Neutrophil (primary cell): ENCODE results near the gene OR4D9.
A peak's percentile ranks its signal among the peaks of the same experiment; 100 is the strongest.

ENCODE experiments used
- H3K27ac ChIP-seq: fragments of 200-600 bp; sonication (generic); 2 replicates; pipeline ENCODE4 v1.5.1; 2016; ENCODE audit warnings: mild to moderate bottlenecking, moderate library complexity
- H3K27me3 ChIP-seq: fragments of 200-600 bp; sonication (generic); 2 replicates; pipeline ENCODE4 v1.6.0; 2016; ENCODE audit warnings: mild to moderate bottlenecking
- H3K36me3 ChIP-seq: fragments of 200-600 bp; sonication (generic); 2 replicates; pipeline ENCODE4 v1.5.1; 2017
- H3K4me1 ChIP-seq, 2 experiments: fragments of 200-600 bp in 1 of 2; sonication (generic) in 1 of 2; 1 replicate in 1 of 2; 2 replicates in 1 of 2; pipeline versions ENCODE4 v1.5.1 to v1.6.1; 2013 to 2016; ENCODE audit warnings: low read depth in 1 of 2, low read length in 1 of 2, mild to moderate bottlenecking in 1 of 2, moderate library complexity in 1 of 2; ENCODE audit not compliant: control insufficient read depth in 1 of 2, insufficient read depth in 1 of 2
- H3K4me3 ChIP-seq, 2 experiments: fragments of 200-600 bp in 1 of 2; sonication (generic) in 1 of 2; 1 replicate in 1 of 2; 2 replicates in 1 of 2; pipeline ENCODE4 v1.5.1; 2013 to 2016; ENCODE audit warnings: low read depth in 1 of 2, low read length in 1 of 2, mild to moderate bottlenecking in 1 of 2, moderate library complexity in 1 of 2
- H3K9me3 ChIP-seq: fragments of 200-600 bp; sonication (generic); 2 replicates; pipeline ENCODE4 v1.5.1; 2016
- TF ChIP-seq, protein P1 (sequence below): fragments of 200-600 bp; sonication (generic); IDR thresholded peaks from 2 replicates; pipeline ENCODE4 v1.5.1; 2016; ENCODE audit warnings: antibody characterized with exemption

The OR4D9 gene

DNA sequence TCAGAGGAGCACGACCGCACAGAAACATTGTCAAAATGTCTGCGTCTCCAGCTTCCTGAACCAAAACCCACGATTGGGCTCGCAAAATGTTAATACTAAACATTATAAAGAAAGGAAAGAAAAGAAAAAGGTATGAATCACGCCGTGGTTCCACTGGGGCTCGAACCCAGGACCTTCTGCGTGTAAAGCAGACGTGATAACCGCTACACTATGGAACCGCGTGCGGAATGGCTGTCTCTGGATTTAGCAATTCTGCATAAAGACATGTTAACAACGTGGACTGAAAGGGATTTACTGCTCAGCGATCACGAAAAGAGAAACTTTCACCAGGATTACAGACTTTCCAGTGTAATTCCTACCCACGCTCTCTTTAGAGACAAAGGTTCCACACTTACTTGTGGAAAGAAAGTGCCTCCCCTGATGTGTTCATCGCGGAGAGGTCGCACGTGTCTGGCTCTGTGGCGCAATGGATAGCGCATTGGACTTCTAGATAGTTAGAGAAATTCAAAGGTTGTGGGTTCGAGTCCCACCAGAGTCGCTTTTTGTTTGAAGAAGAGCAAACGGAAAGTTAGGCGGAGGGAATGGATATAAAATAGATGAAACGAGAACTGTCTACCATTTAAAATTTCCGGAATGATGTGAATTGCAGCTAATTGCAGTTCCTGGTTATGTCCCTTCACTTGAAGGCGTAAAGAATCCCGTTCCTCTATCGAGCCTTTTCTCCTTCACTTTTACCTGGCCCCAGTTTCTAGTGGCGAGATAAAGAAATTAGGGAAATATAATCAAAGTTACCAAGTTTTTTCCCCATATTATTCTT lies 39.7 kb downstream of the OR4D9 start:
- Histone ChIP-seq H3K4me3 (peak overlapping the region; percentile 50 to 56), H3K27ac (peak overlapping the region; percentile 10), H3K4me1 (peaks cover 30 to 31% of the 10 kb centered on the region in 2 experiments)

DNA sequence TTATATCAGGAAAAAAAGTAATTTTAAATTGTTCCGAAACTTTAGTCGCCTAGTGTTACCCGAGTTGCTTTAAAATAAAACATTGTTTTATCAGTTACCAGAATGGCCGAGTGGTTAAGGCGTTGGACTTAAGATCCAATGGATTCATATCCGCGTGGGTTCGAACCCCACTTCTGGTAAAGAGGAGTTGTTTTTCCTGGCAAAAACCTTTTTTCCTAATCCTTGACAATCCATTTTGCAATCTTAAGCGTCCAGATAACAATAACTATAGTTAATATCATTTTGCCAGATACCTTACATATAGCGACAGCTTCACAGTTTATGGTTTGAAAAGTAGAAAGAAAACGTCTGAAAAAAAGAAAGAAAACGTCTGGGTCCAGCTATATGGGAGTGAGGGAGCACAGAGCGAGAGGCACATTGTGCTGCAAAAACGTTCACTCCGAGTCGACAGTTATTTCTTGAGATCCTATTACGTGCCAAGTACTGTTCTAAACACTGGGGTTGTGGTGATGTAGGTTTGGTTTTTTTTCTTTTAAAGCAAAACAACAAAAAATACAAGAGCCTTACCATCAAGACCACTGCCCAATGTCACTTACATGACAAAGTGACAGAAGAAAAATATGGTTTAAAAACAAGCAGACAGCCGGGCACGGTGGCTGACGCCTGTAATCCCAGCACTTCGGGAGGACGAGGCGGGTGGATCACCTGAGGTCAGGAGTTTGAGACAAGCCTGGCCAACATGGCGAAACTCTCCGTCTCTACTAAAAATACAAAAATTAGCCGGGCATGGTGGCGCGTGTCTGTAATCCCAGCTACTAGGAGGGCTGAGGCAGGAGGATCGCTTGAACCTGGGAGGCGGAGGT lies 40.6 kb downstream of the OR4D9 start:
- Histone ChIP-seq H3K4me3 (peak overlapping the region; percentile 50 to 56), H3K4me1 (peaks cover 39% of the 10 kb centered on the region in 2 experiments), H3K36me3 (no peaks in the 10 kb centered on the region), H3K9me3 (no peaks in the 10 kb centered on the region), H3K27me3 (peaks cover 81% of the 10 kb centered on the region), H3K27ac (no peak overlapping the region)
- TF ChIP-seq, protein P1, sequence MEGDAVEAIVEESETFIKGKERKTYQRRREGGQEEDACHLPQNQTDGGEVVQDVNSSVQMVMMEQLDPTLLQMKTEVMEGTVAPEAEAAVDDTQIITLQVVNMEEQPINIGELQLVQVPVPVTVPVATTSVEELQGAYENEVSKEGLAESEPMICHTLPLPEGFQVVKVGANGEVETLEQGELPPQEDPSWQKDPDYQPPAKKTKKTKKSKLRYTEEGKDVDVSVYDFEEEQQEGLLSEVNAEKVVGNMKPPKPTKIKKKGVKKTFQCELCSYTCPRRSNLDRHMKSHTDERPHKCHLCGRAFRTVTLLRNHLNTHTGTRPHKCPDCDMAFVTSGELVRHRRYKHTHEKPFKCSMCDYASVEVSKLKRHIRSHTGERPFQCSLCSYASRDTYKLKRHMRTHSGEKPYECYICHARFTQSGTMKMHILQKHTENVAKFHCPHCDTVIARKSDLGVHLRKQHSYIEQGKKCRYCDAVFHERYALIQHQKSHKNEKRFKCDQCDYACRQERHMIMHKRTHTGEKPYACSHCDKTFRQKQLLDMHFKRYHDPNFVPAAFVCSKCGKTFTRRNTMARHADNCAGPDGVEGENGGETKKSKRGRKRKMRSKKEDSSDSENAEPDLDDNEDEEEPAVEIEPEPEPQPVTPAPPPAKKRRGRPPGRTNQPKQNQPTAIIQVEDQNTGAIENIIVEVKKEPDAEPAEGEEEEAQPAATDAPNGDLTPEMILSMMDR = no peak

More for the DNA sequence above, 39.7 kb downstream of the OR4D9 start:
- peaks cover 72% of the 10 kb centered on the region for H3K27me3 ChIP-seq
- H3K9me3 ChIP-seq = no peaks in the 10 kb centered on the region
- no peaks in the 10 kb centered on the region for H3K36me3 ChIP-seq
- TF ChIP-seq, protein P1 = no peak

DNA sequence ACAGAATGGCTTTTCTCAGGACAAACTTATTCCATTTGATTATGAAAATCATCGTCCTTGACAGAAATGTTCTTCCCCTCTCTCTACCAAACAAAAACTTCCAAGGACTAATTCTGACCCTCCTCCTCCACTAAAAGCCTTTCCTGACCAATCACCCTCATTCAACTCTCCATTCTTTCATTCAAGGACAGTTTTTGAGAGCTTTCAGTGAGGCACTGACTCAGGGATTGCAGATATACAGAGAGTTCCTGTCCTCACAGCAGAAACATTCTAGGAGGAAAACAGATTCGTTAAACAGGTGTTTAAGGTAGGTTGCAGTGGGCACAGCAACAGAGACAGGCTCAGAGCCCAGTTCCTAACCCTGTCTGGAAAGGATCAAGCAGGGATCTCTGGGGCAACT lies 41.5 kb downstream of the OR4D9 start:
- TF ChIP-seq, protein P1 = no peak
- H3K4me3 ChIP-seq = no peak overlapping the region
- peaks cover 90% of the 10 kb centered on the region for H3K27me3 ChIP-seq
- H3K27ac ChIP-seq = no peak overlapping the region
- H3K4me1 ChIP-seq = peaks cover 45 to 49% of the 10 kb centered on the region in 2 experiments
- no peaks in the 10 kb centered on the region for H3K9me3 ChIP-seq
- H3K36me3 ChIP-seq = no peaks in the 10 kb centered on the region

DNA sequence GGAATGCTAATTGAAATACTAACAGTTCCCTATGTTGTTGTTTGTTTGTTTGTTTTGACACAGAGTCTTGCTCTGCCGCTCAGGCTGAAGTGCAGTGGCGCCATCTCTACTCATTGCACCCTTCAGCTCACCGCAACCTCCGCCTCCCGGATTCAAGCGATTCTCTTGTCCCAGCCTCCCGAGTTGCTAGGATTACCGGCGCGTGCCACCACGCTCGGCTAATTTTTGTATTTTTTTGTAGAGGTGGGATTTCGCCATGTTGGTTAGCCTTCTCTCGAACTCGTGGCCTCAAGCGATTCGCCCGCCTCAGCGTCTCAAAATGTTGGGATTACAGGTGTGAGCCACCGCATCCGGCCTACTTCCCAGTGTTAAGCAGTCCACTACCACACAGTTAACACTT lies 42.0 kb downstream of the OR4D9 start:
- H3K36me3 ChIP-seq = no peaks in the 10 kb centered on the region
- no peak overlapping the region for H3K4me3 ChIP-seq
- TF ChIP-seq, protein P1 = no peak
- H3K9me3 ChIP-seq = no peaks in the 10 kb centered on the region
- peaks cover 50 to 52% of the 10 kb centered on the region in 2 experiments for H3K4me1 ChIP-seq
- no peak overlapping the region for H3K27ac ChIP-seq
- H3K27me3 ChIP-seq = peaks cover 95% of the 10 kb centered on the region

DNA sequence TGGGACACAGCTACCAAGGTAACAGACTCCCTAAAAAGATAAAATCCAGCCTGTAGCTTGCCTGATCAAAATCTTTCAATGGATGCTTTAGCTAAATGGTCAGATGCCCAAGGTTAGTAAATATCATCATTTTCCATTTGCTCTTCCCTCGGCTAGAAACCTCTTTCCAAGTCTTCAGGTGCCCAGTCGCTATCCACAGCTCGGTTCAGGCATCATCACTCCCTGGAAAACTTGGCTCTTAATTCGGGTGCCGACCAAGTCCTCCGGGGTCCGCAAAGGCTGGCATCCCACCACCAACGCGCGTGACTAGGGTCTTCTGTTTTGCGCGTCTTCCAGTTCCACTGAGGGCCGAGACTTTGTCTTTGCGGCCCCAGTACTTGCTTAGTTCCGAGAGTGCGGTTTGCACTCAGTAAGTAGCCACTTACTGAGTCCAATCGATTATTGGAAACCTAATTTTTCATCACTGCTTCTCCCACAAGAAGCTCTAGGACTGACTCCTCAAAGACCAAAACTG lies 44.3 kb downstream of the OR4D9 start:
- no peaks in the 10 kb centered on the region for H3K36me3 ChIP-seq
- no peak overlapping the region for H3K27ac ChIP-seq
- H3K9me3 ChIP-seq = no peaks in the 10 kb centered on the region
- no peak overlapping the region for H3K4me3 ChIP-seq
- TF ChIP-seq, protein P1 = no peak
- peaks cover 47 to 50% of the 10 kb centered on the region in 2 experiments for H3K4me1 ChIP-seq
- H3K27me3 ChIP-seq = peaks cover 100% of the 10 kb centered on the region
